Activated naive CD4-positive, alpha-beta T cell treated with Interleukin-2 at 50 U/mL for 16 hours (primary cell): ENCODE measurements around the gene CDHR2.

Experiments used
- DNase-seq: peaks from one replicate; pipeline ENCODE4 v3.0.0-alpha.2; 2020

CDHR2 gene

DNA sequence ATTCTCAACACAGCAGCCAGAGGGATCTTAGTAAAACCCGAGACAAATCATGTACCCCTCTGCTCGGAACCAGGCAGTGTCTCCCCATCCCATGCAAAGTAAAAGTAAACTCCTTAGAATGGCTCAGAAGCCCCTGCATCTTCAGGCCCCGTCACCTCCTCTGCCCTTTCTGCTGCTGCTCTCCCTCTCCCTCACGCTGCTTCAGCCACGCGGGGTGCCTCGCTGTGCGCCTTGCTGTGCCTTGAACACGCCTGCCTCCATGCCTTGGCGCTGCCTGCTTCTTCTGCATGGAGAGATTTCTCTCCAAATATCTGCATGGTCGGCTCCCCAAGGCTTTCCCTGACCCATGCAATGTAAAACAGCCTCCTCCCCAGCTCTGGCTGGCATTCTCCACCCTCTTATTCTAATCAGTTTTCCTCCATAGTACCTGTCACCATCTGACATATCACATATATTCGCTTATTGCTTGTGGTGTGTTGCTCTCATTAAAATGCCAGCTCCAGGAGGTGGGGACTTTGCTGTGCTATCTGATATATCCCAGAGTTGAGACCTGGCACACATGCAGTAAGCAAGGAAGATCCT lies 52.9 kb downstream of the CDHR2 start:
- DNase-seq = no peak

DNA sequence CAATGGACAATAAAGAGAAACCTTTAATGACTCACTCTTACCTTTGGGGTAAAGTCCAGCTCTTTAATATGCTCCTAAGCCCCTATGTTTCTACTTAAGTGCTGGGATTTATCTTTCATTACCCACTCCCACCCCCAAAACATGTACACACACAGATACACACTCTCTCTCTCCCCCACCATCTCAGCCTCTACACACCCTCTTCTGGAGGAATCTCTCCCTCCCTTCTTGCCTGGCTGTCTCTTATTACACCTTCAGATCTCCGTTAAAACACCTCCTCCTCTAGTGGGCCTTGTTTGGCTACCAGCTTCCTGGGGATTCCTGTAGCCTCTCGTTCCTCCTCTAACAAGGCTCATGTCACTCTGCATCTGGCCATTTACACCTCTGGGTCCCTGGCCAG lies 53.9 kb downstream of the CDHR2 start:
- DNase-seq = no peak

DNA sequence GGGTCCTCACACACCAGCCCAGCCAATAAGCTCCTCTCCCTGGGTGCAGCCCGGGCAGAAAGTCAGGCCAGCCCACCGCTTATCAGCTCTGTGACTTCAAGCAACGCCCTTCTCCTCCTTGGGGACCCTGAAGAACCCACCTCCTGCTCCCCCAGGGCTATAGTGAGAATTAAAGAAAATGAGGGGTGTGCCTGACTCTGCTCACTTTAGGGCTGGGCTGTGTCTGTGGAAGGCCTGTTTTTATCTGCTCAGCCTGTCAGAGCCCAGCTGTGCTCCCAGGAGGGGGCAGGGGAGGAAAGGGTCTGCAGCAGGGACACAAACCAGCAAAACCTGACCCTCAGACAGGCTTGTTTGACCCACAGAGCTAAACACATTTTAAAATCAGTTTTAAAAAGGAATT lies 56.9 kb downstream of the CDHR2 start:
- no peak for DNase-seq

DNA sequence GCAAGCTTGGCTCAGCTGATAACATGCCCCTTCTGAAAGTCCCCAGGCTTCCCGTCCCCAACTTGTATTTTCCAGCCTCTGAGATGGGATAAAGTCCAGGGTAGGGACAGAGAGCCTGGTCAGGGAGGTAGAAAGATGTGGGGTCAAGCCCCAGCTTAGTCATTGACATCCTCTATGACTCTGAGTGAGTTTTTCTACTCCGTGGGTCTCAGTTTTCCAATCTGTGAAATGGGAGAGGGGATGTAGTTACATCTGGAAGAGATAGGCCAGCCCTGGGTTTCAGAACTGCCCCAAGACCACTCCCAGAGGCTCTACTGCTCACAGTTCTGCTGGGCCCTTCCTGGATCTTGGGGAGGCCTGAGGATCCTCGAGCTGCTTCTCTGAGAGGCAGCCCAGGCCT lies 57.7 kb downstream of the CDHR2 start:
- no peak for DNase-seq

DNA sequence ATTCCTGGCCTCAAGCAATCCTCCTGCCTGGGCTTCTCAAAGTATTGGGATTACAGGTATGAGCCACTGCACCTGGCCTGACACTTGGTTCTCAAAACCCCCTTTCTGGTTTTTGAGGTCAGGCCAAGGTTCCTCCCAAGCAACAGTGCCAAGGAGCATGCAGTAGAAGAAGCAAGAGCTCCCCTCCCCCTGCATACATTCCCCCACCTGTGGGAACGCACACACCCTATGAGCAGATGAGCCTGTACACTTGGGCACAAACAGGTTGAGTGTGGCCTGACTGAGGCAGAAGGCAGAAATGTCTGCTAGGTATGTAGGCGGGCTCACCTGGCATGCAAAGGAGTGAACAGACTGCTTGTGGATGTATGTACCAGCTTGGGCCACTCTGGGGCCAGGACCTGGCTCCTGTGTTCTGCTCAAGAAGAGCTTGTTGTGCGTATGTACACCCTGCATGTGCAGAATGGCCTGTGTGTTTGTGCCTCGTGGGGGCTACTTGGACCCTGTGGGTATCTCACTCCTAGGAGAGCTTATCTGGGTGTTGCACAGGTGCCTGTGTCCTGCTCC lies 59.1 kb downstream of the CDHR2 start:
- DNase-seq = no peak

DNA sequence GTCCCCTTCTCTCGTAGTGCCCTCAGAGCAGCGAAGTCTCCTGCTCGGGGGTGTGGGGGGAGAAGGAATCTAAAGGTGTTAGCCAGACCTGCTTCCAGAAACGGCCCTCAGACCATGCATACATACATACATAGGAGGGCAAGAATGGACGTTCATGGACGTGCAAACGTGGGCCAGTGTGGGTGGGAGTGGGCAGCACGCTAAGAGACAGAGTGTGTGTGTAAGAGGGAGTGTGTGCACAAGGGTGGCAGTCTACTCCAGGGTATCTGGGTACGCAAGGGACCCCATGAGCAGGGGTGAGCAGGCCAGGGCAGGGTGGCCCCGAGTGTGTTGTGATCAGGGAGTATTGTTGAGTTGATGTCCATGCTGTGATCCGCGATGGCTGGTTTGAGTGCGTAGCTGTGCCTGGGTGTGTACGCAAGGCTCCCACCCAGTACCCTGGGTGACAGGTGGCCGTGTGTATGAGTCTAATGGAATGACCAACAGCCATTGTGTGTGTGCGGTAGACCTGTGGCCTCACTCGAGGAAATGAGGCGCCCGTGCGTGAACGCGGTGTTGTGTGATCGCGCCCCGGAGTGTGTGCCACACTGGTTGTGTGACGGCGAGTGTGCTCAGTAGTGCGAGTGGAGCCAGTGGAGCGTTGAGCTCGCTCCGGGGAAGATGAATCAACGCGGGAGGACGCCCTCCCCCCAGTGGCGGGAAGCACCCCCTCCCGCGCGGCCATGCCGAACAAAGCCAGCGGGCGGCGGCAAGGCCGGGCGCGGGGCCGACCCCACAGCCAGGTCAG lies 60.0 kb downstream of the CDHR2 start:
- DNase-seq = peak; percentile 21

DNA sequence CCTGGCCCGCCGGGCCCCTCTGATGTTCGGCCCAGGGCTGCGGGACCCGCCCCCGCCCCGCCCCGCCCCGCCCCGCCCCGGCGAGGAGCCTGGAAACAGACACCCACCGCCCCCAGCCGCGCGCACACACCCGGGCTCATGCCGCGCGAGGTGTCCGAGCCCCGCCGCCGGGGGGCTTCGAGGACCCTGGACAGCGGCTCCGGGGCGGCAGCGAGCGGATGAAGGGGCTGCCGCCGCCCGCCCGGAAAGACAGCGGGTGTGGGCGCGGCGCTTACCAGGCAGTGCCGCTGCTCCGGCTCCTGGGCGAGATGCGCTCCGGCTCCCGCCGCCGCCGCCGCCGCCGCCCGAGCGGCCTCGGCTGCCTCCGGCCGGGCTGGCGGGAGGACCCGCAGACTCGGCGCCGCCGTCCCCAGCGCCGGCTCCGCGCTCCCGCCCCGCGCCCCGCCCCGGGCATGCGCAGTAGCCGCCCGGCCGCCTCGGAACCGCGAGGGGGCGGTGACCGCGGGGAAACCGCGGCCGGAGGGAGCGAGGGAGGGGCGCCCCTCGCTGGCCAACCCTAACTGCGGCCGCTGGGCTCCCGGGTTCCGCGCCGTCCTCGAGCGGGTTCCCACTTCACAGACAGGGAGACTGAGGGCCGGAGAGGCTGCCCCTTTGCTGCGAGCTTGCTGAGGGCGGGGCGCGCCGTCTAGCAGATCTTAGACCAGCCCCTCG lies 60.7 kb downstream of the CDHR2 start, which contains the start of gene GPRIN1:
TSS of gene GPRIN1 (minus strand) at position 433 of the 711 bp plus-strand sequence. CDS start 10,322 bp downstream, outside the sequence.
- DNase-seq = peak; percentile 68

DNA sequence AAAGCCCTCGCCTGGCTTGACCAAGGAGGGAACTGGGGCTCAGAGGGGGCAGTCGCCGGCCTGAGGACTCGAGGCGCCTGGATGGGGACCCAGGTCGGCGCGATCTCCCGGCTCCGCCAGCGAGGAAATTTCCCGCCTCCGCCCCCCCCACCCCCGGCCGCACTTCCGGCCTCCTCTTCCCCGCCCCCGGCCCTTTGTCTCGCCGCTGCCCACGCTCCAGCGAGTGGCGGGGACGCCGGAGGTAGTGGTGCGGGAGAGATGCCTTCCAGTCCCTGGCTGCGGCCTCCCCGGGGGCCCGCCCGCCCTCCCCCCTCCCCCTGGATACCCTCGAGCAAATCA lies 61.3 kb downstream of the CDHR2 start:
- DNase-seq = peak; percentile 14

DNA sequence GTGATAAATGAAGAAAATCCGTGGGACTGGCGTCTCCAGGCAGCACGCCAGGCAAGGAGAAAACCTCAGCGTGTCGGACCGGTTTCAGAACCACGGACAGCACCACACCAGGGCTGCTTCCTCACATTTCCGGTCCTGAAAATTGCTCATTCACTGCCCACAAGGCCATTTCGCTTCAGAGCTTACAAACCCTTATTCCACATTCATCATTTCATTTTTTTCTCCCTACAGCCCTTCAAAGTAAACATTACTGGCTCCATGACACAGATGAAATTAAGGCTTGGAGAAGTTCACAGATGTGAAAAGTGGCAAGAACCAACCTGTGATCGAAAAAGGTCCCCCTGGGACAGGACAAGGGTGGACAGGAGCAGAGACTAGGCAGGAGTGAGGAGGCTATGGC lies 62.3 kb downstream of the CDHR2 start:
- DNase-seq = peak; percentile 49

DNA sequence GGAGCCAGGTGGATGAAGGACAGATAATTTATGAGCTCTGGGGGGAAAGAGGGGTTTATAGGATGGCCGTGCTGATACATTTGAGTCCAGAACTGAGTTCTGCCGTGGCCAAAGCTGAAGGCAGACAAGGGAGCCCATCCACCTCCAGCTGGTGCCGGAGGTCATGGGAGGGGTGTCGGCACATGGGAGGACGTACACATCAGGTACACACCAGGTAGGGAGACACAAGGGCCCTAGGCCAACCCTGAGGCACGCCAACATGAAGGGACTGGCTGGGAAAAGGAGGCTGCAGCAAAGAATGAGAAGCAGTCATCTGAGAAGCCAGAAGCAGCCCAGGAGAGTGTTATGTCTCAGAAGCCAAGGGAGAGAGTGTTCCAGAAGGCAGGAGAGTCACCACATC lies 62.9 kb downstream of the CDHR2 start:
- no peak for DNase-seq

DNA sequence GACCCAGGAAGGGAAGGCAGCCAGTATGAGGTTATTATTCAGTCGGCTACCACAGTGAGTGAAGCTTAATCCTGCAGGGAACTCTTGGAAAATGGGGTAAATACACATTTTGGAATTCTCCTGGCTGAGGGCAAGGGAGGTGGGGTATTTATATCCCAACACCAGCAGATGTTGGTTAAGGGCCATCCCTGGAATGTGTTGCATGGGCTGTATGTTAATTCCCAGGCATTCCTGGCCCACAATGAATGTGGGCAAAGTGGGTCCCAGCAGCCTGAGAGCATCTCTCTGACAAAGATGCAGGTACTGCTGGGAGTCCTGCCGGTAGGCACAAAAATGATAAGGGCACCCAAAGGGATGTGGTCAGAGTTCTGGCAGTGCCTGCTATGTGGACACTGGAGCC lies 63.7 kb downstream of the CDHR2 start:
- no peak for DNase-seq

DNA sequence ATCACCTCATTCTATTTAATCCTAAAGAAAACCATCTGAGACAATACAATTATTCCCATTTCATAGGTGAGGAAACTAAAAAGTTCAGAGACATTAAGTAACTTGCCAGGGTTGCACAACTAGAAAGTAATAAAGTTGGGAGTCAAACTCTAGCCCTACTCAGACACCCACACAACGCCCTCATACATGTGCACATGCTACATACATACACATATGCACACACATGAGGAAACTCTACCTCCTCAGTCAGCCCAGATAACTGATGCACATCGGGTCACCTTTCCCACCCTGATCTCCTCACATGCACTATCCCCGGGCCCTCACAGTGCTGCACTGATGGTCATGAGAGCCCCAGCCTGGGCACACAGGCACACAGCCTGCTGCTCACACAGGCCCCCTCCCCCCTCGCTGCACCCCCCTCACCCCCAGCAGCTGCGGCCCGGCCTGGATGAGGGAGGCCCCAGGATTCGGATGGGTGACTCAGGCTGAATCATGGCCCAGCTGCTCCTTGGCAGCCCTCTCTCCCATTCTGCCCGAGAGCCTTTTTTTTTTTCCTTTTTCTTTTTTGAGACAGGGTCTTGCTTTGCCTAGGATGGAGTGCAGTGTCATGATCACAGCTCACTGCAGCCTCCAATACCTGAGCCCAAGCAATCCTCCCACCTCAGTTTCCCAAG lies 65.8 kb downstream of the CDHR2 start:
- no peak for DNase-seq

DNA sequence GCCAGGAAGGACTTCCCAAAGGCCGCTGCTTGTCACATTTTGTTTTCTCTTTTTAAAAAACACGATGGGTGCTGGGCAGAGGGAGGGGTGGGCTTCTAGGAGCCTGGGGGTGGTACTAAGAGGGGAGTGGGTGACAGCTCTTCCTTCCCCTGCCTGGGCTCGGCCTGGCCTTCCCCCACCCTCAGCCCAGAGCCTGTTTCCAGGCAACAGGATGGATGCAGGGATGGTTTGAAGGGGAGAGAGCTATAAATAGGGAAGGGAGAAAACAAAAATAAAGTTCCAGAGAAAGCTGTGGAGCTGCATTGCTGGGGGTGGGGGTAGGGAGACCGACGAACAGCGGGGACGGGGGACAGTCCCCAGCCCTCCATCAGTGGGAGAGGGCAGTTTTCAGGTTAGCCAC lies 67.4 kb downstream of the CDHR2 start:
- no peak for DNase-seq

DNA sequence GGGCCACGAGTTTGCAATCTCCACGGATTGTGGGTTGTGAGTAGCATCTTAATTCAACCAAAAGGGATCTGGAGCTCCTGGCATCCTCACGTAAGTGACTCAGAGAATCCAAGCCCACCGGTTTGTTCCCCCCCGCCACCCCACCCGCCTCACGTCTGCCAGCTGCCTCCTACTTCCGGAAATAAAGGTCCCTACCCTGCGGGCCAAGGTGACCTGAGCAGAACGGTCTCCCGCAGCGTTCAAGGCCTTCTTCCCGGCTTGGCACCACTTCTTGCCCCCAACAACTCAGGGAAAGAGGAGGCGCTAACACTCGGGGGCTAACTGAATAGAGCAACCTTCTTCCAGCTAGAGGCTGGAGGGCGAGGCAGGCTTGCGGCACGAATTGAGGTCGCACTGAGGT lies 69.6 kb downstream of the CDHR2 start:
- no peak for DNase-seq

DNA sequence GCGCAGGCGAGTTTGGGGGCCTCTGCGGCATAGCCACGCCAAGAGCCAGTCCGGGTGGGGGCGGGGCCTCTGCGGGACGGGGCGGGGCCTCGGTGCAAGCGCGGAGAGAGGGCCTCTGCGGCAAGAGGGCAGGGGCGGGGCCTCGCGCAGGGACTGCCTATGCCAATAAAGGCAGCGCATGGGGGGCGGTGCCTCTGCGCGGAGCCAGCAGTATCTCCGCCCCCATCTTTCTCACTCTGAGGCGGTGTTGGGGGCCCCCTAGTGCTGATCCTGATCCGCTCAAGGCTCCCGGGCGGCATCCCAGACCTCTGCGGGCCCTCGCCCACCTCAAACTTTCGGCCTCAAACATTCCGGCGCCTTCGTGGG lies 70.0 kb downstream of the CDHR2 start:
- DNase-seq = peak; percentile 79

DNA sequence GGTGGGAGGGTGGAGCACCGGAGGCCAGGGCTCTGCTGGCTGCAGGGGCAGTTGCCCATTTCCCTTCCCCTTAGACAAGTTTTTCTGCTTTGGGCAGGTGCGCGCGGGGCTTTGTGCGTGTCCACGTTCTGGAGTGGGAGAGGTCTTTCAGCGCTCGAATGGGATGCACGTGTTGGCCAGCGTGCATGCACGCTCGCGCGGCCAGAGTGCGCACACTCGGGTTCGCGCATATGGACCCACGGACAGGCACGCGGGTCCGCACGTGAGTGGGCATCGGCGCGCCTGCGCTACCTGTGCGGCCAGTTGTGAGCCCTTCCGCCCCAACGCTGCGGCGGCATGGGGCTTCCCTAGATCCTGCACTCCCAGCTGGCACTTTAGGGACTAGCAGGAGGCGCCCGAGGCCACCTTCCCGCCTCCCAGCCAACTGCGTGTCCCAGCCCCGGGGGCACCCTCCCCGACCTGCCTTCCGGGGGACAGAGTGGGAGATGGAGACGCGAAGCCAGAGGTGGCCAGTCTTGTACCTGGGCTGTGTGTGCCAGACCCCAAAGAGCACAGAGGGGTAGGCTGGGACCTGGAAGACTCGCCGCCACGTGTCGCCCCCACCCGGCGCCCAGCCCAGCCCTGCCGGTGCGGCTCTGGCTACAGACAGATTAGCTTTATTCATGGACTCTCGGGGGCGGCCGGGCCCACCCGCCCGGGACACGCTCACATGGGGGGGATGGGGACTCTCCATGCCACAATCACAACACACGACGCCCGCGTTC lies 70.6 kb downstream of the CDHR2 start:
- no peak for DNase-seq

DNA sequence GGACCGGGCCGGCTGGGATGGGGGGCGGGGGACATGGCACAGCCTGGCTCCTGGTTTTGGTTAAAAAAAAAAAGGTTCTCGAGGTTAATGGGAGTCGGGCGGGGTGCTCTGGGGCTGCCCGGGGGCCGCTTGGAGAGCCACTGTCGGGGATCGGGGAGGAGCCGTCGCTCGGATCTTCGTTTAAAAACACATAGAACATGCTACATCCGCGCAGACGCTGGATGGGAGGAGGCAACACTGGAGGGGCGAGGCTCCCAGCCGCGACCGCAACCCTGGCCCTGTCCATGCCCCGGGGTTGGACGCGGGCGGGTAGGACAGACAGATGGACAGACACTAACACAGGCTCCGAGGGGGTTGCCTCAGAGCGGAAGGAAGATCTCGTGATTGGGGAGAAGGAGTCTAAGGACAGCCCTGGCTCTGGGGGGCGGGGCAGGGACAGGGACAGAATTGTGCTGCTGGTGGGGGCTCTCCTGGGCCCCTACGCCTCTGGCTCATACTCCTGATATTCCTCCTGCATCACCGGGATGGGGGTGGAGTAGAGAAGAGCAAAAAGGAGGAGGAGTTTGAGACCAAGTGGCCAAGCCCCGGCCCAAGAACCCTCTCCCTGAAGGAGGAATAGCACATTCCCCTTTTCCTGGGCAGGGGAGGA lies 71.3 kb downstream of the CDHR2 start:
- DNase-seq = peak; percentile 16

DNA sequence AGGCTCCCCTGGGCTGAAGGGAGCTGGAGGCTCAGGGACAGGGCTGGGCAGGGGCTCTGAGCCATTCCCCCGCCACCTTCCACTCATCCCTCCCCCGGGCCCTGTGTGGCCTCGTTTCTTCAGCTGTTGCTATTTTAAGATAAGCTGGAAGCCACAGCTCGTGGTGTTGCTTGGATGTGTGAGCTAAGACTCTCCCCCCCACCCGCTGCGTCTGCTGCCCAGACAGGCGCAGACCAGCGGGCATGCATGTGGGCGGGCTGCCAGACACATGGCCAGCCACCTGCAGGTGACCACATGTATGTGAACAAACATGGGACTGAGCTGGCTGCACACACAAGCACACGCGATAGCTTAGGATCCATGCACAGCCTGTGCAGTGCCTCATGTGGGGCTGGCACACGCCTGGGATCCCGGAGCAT lies 72.5 kb downstream of the CDHR2 start:
- no peak for DNase-seq

DNA sequence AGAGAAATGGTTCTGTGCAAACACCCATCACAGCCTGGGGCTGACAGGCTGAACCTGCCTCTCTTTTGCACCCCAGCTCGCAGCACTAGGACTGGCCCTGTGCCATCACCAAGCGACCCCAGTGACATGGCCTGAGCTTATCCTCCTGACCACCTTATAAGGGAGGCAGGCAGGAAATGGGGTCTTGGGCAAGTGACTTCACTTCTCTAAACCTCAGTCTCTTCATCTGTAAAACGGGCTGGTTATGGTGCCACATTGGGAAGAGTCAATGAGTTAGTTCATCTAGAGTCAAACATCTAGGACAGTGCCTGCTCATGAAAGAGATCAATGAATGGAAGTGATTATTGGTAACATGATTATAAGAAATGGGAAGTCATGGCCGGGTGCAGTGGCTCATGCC lies 75.0 kb downstream of the CDHR2 start:
- no peak for DNase-seq

DNA sequence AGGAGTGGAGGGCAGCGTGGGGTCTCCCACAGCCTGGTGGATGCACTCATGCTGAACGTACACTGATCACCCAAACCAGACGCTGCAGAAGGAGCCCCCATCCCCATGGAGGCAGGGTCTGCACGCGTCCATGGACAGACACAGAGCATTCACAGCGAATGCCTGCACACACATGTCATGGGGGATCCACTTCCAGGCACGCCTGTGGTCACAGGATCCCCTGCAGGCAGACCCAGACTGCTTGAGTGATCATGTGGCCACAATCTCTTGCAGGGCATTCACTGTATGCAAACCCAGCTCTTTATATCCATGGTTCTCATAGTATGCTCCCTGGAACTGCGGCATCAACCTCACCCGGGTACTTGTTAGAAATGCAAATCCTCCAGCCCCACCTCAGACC lies 75.8 kb downstream of the CDHR2 start:
- no peak for DNase-seq

DNA sequence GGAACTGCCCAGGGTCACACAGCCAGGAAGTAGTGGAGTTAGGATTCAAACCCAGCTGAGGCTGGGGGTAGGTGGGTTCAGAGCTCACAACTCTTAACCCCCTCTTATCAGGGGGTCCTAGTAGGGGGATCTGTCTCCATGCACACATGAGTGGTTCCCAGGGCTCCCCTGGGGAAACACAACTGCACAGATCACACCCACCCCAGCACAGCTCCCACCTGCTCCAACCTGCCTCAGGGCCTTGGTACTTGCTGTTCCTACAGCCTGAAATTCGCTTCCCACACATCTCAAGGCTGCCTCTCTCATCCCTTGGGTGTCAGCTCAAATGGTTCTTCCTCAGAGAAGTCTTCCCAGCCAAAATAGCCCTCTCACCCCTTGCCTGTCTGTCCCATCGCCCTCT lies 76.4 kb downstream of the CDHR2 start:
- DNase-seq = no peak
